WI38 (cell line): Measurements from ENCODE around the gene ADTRP.

Experiments
- H3K4me3 ChIP-seq: 2 replicates; pipeline ENCODE4 v1.5.1; 2011; ENCODE audit warnings: low read depth, mild to moderate bottlenecking, control low read depth, low read length
- TF ChIP-seq, protein P1 (sequence below): IDR thresholded peaks from 2 replicates; pipeline ENCODE4 v1.5.1; 2012; ENCODE audit warnings: low read depth, mild to moderate bottlenecking, control low read depth, low read length

Gene ADTRP, protein sequence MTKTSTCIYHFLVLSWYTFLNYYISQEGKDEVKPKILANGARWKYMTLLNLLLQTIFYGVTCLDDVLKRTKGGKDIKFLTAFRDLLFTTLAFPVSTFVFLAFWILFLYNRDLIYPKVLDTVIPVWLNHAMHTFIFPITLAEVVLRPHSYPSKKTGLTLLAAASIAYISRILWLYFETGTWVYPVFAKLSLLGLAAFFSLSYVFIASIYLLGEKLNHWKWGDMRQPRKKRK

DNA sequence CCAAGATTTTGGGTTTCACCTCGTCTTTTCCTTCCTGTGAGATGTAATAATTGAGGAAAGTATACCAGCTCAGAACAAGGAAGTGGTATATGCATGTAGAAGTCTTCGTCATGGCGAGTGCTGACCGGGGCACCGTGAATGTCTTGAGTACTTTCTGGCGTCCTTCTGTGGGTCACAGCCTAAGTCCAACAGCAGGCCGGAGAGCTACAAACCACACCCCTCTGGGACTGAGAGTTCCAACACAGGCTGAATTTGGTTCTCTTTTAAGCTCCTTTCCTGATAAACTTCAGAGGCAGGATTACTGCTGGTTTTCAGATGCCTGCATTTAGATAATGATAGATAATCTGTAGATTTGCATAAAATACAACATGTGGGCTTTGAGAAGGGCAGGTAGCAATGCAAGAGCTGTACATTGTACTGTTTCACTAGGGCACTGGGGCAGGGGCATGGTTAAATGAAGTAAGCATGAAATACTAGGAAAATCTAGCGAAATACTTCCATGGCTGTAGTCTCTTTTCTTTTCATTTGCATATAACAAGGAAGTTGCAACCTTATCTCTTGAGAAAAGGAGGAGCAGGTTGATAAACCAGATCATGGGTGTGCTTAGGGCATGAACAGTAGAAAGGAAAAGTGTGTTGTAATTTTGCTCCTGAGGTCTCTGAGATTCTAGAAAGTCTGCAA is at the start of gene ADTRP:
Gene ADTRP, minus strand, starts transcription at position 156 of the 681 bp plus-strand sequence. Its CDS starts 44 bp downstream, at position 112.
- no peak within 1 kb of the TSS for H3K4me3 ChIP-seq

GRCh38 chr6:11826779-11827178 is 48.2 kb upstream of the ADTRP start:
- no peak overlapping the region for H3K4me3 ChIP-seq
- TF ChIP-seq, protein P1, sequence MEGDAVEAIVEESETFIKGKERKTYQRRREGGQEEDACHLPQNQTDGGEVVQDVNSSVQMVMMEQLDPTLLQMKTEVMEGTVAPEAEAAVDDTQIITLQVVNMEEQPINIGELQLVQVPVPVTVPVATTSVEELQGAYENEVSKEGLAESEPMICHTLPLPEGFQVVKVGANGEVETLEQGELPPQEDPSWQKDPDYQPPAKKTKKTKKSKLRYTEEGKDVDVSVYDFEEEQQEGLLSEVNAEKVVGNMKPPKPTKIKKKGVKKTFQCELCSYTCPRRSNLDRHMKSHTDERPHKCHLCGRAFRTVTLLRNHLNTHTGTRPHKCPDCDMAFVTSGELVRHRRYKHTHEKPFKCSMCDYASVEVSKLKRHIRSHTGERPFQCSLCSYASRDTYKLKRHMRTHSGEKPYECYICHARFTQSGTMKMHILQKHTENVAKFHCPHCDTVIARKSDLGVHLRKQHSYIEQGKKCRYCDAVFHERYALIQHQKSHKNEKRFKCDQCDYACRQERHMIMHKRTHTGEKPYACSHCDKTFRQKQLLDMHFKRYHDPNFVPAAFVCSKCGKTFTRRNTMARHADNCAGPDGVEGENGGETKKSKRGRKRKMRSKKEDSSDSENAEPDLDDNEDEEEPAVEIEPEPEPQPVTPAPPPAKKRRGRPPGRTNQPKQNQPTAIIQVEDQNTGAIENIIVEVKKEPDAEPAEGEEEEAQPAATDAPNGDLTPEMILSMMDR: no peak

More for the DNA sequence above, at the start of gene ADTRP:
- TF ChIP-seq, protein P1: no peak

- TF ChIP-seq, protein P1: no peak
- H3K4me3 ChIP-seq: no peak overlapping the region
Measured at GRCh38 chr6:11824986-11825385, 46.4 kb upstream of the ADTRP start.

DNA sequence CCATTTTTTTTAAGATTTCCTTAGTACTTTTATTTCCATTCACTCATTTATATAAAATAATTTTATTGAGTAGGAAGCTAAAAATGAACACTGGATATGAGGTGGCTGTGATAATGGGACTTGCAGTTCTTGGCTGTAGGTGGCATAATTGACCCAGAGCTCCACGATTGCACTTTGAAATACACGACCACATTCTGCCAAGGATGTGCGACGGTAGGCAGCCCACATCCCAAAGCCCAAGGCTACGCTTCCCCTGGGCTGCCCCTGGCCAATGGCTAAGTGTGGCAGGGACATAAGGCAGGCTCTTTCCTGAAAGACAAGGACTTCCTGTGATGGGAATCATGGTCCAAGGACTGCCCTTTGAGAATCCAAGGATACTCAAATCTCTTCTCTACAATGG is 43.7 kb upstream of the ADTRP start:
- TF ChIP-seq, protein P1: no peak
- H3K4me3 ChIP-seq: no peak overlapping the region

GRCh38 chr6:11821781-11822180 is 43.2 kb upstream of the ADTRP start:
- no peak overlapping the region for H3K4me3 ChIP-seq
- TF ChIP-seq, protein P1: no peak

DNA sequence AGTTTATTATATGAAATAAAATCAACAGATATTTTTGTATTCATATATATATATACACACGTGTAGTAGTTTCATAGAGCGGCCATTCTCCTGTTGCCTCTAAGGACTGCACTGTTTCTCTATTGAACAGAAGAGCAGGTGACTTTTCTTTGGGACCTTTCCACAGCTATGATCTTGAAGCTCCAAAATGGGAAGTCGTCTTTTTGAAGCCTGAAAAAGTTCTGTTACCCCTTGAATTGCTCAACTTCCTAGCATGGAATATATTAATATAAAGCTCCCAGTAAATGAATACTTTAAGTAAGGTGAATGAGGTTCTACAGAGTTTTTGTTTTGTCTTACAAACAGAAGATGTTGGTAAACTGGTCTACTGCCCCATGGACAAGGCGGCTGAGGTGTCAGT is 42.2 kb upstream of the ADTRP start:
- H3K4me3 ChIP-seq: no peak overlapping the region
- TF ChIP-seq, protein P1: no peak

DNA sequence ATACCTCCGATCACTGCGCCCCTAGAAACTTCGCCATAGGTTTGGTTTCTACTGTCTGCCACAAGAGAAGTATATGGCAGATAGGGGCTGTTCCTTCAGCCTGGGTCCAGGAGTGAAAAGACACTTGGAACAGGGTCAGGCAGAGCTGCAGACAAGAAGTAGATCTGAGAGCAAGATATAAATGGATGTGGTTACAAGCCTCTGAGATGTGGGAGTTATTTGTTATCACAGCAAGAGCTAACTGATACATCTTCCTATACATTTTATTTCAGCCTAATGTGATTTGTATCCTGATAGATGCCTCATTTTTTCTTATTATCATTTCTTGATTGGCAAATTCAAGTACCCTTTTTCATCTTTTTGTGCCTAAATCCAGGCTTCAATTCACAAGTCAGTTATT is 40.9 kb upstream of the ADTRP start:
- TF ChIP-seq, protein P1: no peak
- H3K4me3 ChIP-seq: no peak overlapping the region
